GM23248 (cell line): ENCODE results near the gene MOB2.

ENCODE experiments used
- EZH2 ChIP-seq: fragments of 200-600 bp; sonication (generic); IDR thresholded peaks from 2 replicates; pipeline ENCODE4 v1.6.1; 2018; ENCODE audit warnings: antibody characterized with exemption, mild to moderate bottlenecking; ENCODE audit not compliant: insufficient read depth, poor library complexity, severe bottlenecking
- EZH2phosphoT487 ChIP-seq: fragments of 200-600 bp; sonication (generic); IDR thresholded peaks from 2 replicates; pipeline ENCODE4 v1.6.1; 2018; ENCODE audit warnings: antibody characterized with exemption, moderate library complexity, mild to moderate bottlenecking, low read depth; ENCODE audit not compliant: insufficient read depth

DNA sequence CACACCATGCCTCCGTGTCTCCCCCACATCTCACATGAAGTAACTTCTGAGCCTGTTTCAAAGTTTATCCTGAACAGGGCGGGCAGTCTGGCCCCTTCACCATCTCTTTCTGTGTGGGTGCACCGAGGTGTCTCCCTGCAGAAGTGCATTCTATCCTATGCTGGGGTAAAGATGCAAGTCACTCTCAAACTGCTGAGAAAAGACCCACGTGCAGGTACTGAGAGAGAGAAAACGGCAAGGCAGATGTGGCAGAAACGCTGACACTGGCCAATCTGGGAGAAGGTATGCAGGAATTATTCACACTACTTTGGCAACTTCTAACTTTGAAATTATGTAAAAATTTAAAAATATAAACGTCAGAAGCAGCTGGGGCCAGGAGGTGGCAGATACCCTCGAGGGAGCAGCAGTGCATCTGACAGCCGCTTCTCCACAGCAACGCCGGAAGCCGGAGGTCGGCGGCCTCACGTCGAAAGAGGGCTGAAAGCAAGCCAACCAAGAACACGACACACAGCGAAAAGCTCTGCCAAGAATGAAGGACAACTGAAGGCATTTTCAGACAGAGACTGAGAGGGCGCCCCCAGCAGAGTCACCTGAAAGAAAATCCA, 34.2 kb upstream of the MOB2 start:
- TF ChIP-seq EZH2 (no peak), EZH2phosphoT487 (no peak)
